ENCODE results near the gene MCM3AP. TPM values are rescaled to one million over a fixed set of nuclear protein-coding genes. Genes with fewer than 3 reads are reported as not detected.
"Not testable (repeated sequence)": the region's sequence is repeated elsewhere in the genome, so short reads cannot be mapped to it uniquely, and the experiment has no call there.

MCM3AP gene
- total RNA-seq, 1 donor from 2014 or later, result 81.7 TPM

DNA sequence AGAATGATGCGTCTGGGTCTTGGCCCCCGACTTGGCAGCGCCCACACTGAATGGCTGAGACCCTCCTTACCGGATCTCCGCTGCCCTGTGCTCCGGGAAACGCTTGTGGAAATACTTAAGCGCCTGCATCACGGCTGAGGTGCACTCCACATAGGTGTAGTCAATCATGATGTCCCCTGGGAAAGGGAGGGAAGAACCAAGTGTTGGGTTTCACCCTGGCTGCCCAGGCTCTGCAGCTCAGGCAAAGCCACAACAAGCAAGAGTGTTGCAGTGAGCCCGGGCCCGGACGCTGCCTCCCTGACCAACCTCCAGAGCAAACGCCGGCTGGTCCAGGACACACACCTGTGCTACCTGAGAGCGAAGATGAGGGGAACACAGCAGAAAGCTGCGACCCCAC lies 79.6 kb downstream of the MCM3AP start:
- DNase-seq (ENCODE audit: low read depth), result no peak

- DNase-seq (ENCODE audit: low read depth), result no peak
Measured at GRCh38 chr21:46205166-46205565, 80.2 kb downstream of the MCM3AP start.

- no peak for DNase-seq (ENCODE audit: low read depth)
Measured at GRCh38 chr21:46203203-46203600, 82.2 kb downstream of the MCM3AP start.

GRCh38 chr21:46202592-46203202 lies 82.7 kb downstream of the MCM3AP start:
- DNase-seq (ENCODE audit: low read depth), result no peak

DNA sequence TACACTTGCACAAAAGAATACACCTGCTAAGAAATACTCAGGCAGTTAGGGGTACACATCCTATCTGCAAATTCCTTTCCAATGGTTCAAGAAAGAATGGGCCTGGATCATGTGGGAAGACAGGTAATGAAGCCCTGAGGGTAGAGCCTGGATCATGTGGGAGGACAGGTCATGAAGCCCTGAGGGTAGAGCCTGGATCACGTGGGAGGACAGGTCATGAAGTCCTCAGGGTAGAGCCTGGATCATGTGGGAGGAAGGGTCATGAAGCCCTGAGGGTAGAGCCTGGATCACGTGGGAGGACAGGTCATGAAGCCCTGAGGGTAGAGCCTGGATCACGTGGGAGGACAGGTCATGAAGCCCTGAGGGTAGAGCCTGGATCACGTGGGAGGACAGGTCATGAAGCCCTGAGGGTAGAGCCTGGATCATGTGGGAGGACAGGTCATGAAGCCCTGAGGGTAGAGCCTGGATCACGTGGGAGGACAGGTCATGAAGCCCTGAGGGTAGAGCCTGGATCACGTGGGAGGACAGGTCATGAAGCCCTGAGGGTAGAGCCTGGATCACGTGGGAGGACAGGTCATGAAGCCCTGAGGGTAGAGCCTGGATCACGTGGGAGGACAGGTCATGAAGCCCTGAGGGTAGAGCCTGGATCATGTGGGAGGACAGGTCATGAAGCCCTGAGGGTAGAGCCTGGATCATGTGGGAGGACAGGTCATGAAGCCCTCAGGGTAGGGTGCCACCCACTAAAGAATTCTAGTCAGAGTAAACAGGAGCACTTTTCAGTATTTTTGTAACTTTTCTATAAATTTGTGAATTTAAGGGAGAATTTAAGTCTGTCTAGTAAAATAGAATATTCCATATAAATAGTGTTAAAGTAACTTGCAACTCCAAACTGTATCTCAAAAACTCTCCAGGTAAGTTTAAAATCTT lies 84.3 kb downstream of the MCM3AP start:
- DNase-seq (ENCODE audit: low read depth), result not testable (repeated sequence)

DNA sequence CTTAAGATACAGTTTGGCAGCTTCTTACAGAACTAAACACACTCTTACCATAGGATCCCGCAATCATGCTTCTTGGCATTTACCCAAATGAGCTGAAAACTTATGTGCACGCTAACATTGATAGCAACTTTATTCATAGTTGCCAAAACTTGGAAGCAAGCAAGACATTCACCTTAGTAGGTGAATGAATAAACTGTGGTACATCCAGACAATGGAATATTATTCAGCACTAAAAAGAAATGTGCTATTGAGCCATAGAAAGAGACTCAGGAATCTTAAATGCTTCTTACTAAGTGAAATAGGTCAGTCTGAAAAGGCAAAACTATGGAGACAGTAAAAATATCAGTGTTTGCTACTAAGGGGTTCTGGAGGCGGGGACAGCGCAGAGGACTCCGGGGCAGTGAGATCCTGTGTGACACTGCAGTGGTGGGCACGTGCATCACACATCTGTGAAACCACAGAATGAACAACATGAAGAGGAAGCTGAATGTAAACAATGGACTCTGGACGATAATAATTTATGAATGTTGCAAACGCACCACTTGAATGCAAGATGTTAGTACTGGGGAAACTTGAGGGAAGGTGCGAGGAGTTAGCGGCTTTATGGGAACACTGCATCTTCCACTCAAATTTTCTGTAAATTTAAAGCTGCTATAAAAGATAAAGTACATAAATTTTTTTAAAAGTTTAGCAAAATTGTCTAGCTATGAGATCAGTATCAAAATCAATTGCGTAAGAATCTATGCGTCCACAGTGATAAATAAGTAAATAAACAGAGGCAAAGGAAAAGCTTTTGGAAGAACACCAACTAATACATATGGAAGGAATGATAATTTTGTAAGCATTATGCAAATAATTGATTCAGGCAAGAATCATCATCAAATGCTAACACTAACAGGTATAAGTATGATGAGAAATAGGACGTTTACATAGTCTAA lies 85.7 kb downstream of the MCM3AP start:
- no peak for DNase-seq (ENCODE audit: low read depth)

GRCh38 chr21:46196733-46197132 lies 88.7 kb downstream of the MCM3AP start:
- no peak for DNase-seq (ENCODE audit: low read depth)

DNA sequence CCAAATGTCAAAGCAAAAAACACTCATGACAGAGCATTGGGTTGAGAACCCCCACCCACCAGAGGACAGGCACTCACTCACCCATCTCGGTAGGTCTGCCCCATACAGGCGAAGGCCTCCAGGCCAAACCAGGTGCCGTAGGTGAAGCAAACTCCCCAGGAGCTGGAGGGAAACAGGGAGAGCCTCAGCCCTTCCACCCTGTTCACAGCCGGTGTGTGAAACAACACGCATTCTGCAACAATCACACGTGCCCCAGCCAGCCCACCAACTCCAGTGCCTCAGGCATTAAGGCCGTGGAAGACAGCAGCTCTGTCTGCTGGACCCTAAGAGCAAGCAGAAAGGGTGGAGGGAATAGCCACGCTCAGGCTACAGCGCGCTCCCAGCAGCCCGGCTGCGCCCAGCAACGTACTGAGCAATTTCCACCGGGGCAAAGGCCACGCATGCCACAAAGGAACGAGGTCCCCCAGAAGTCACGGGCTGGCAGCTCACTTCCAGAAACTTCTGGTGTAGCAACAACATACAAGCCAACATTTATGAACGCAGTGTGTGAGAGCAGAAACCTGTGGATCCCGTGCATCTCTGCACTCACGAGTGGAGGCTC lies 89.7 kb downstream of the MCM3AP start:
- no peak for DNase-seq (ENCODE audit: low read depth)

GRCh38 chr21:46194374-46195334 lies 90.8 kb downstream of the MCM3AP start:
- no peak for DNase-seq (ENCODE audit: low read depth)

GRCh38 chr21:46193829-46194373 lies 91.5 kb downstream of the MCM3AP start:
- DNase-seq (ENCODE audit: low read depth), result no peak

GRCh38 chr21:46191686-46192575 lies 93.5 kb downstream of the MCM3AP start:
- no peak for DNase-seq (ENCODE audit: low read depth)

DNA sequence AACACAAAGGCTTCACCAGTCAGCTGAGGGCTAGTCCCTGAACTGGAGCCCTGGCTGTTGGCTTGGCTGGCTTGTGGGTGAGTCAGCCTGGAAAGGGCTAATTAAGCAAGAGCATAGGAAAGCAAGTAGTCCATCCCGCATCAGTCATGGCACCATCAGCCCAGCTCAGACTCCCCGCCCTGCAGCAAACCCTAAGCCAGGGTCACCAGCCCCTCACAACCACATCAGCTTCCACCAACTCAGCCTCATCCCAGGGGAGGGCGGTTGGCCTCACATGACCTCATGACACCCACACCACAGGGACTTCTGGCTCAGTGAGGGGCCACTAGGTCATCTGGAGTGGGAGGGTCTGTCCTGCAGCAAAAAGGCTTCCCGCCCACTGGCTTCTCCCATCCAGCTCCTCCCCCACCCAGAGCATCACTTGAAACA lies 94.1 kb downstream of the MCM3AP start:
- DNase-seq (ENCODE audit: low read depth), result peak; percentile 61

GRCh38 chr21:46190491-46191131 lies 94.8 kb downstream of the MCM3AP start:
- DNase-seq (ENCODE audit: low read depth), result no peak

DNA sequence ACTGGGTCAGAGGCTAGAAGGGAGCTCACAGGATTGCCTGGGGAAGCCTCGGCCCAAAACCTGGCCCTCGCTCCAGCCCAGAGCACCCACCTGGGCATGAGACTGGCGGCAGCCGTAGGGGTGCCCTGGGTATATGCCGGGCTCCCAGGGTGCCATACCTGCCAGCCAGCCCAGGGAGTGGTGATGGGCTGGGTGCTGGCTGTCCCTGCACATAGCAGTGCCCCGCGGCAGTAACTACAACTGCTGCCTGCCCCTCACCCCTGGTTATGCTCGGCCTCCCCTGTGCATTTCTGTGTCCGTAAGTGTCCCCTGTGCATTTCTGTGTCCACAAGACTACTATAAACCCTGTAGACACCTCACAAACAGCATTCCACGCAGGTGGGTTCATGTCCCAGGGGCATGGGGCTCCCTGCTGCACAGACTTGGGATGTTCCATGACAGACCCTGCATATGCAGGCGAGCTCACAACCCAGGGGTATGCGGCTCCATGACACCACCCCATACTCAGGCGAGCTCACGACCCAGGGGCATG lies 95.4 kb downstream of the MCM3AP start:
- no peak for DNase-seq (ENCODE audit: low read depth)

- DNase-seq (ENCODE audit: low read depth), result no peak
Measured at GRCh38 chr21:46189213-46189958, 96.0 kb downstream of the MCM3AP start.

DNA sequence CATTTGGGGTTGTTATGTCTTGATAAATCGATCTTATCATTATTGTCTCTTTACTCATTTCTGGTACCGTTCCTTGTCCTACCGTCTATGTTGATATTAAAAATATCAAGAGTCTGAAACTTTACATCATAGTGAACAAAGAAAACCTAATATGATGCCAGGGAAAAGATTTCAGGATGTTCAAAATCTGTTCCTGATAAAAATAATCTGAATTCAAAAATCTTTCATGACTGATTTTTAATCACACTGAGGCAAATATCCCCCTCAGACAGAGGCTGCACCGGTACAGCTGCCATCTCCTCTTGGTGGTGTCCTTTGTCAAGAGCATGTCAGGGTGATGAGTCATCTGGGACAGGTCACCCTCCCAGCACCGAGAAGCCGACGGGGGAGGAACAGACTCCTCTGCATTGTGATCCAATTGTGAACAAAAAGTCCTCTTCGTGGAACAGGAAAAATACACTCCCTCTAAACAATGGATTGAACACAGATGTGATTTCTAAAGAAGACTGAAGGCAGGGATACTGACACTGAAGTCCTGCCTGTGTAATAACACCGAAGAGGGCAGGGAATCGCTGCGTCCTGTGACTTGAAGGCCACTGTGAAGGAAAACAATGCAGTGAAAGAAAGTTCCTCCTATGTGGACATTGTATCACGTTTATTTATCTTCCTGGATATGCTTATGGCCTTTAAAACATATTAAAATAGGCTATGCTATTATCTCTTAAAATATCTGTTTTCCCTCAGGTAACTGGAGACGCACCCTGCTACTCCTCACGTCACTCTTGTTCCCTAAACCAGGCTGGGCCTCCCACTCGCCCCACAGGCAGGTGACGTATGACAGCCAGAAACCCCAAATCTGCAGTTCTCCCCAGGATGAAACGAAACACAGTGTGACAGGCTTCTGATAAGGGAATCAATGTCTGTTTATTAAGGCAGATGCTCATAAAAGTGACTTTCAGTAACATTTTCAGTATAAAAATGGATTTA lies 96.9 kb downstream of the MCM3AP start:
- DNase-seq (ENCODE audit: low read depth), result peak; percentile 47

Measured in renal cortical epithelial cell (primary cell).